ENCODE results near the gene SHISA5. TPM values are rescaled to one million over a fixed set of nuclear protein-coding genes. Genes with fewer than 3 reads are reported as not detected.
"Not testable (repeated sequence)": the region's sequence is repeated elsewhere in the genome, so short reads cannot be mapped to it uniquely, and the experiment has no call there.

The SHISA5 gene
- total RNA-seq, 1 donor from 2014 or later, result 142 TPM

GRCh38 chr3:48521635-48522034, 17.7 kb upstream of the SHISA5 start:
- intact Hi-C loops (cut with micrococcal nuclease), result no loop called here

- intact Hi-C loops (cut with micrococcal nuclease), result no loop called here
Observed at GRCh38 chr3:48519277-48519643, 15.3 kb upstream of the SHISA5 start.

- intact Hi-C loops (cut with micrococcal nuclease), result no loop called here
Observed at GRCh38 chr3:48518638-48519276, 14.8 kb upstream of the SHISA5 start.

GRCh38 chr3:48518069-48518468, 14.1 kb upstream of the SHISA5 start:
- intact Hi-C loops (cut with micrococcal nuclease), result no loop called here

GRCh38 chr3:48516571-48516970, 12.6 kb upstream of the SHISA5 start:
- intact Hi-C loops (cut with micrococcal nuclease), result no loop called here

GRCh38 chr3:48514431-48515227, 10.7 kb upstream of the SHISA5 start:
- intact Hi-C loops (cut with micrococcal nuclease), result loop anchor here (2.0 to 5.0 kb wide), 2 partner anchors 33 to 36 kb away; no protein-coding TSS in a partner anchor

GRCh38 chr3:48511551-48511950, 7.6 kb upstream of the SHISA5 start:
- intact Hi-C loops (cut with micrococcal nuclease), result loop anchor here (5.0 kb wide), 1 partner anchor 36 kb away; no protein-coding TSS in a partner anchor

GRCh38 chr3:48507256-48508061, 3.5 kb upstream of the SHISA5 start:
- intact Hi-C loops (cut with micrococcal nuclease), result loop anchor here (2.0 kb wide), 2 partner anchors 29 to 107 kb away; no protein-coding TSS in a partner anchor

GRCh38 chr3:48505968-48506504, 2.1 kb upstream of the SHISA5 start:
- intact Hi-C loops (cut with micrococcal nuclease), result loop anchor here (2.0 kb wide), 3 partner anchors 27 to 105 kb away; partner anchors contain the start of genes CCDC51 and TMA7

GRCh38 chr3:48505146-48505545, 1.2 kb upstream of the SHISA5 start:
- intact Hi-C loops (cut with micrococcal nuclease), result loop anchor here (2.0 kb wide), 1 partner anchor 64 kb away; the partner anchor contains the start of genes CCDC51 and TMA7

- intact Hi-C loops (cut with micrococcal nuclease), result loop anchor here (2.0 kb wide), 1 partner anchor 63 kb away; the partner anchor contains the start of genes CCDC51 and TMA7
Observed at GRCh38 chr3:48503401-48504050, 448 bp downstream of the SHISA5 start.

- intact Hi-C loops (cut with micrococcal nuclease), result no loop called here
Observed at GRCh38 chr3:48502728-48503168, 1.2 kb downstream of the SHISA5 start.

GRCh38 chr3:48502121-48502520, 1.9 kb downstream of the SHISA5 start:
- intact Hi-C loops (cut with micrococcal nuclease), result no loop called here

GRCh38 chr3:48501196-48501595, 2.8 kb downstream of the SHISA5 start:
- intact Hi-C loops (cut with micrococcal nuclease), result no loop called here

- intact Hi-C loops (cut with micrococcal nuclease), result no loop called here
Observed at GRCh38 chr3:48500656-48501055, 3.3 kb downstream of the SHISA5 start.

GRCh38 chr3:48493203-48493501, 10.8 kb downstream of the SHISA5 start:
- intact Hi-C loops (cut with micrococcal nuclease), result no loop called here

- intact Hi-C loops (cut with micrococcal nuclease), result no loop called here
Observed at GRCh38 chr3:48492461-48493202, 11.3 kb downstream of the SHISA5 start.

GRCh38 chr3:48486952-48487351, 17.0 kb downstream of the SHISA5 start:
- intact Hi-C loops (cut with micrococcal nuclease), result no loop called here

- intact Hi-C loops (cut with micrococcal nuclease), result not testable (repeated sequence)
Observed at GRCh38 chr3:48482822-48483221, 21.2 kb downstream of the SHISA5 start.

- intact Hi-C loops (cut with micrococcal nuclease), result not testable (repeated sequence)
Observed at GRCh38 chr3:48480891-48481290, 23.1 kb downstream of the SHISA5 start.

All from T-helper 2 cell treated with Interferon-gamma antibody and Interleukin-4, amounts not matched to agents 100 ng/mL and 5 ng/mL, for 36 hours (primary cell).